ENCODE results near the gene FLVCR2. TPM values are rescaled to one million over a fixed set of nuclear protein-coding genes. Genes with fewer than 3 reads are reported as not detected.

Gene FLVCR2
- polyA plus RNA-seq, 1 donor from 2014 or later: 0.29 TPM

GRCh38 chr14:75565056-75565455 is 13.4 kb upstream of the FLVCR2 start:
- Mint-ChIP-seq H3K4me3 (no peak overlapping the region), H3K27ac (no peak overlapping the region), H3K27me3 (peaks cover 3% of the 10 kb centered on the region), H3K4me1 (peaks cover 3 to 6% (median 4%) of the 10 kb centered on the region in 3 donors), H3K9me3 (no peaks in the 10 kb centered on the region), H3K36me3 (peaks cover 2% of the 10 kb centered on the region)

- H3K9me3 Mint-ChIP-seq: no peaks in the 10 kb centered on the region
- no peaks in the 10 kb centered on the region for H3K27me3 Mint-ChIP-seq
- peaks cover 0 to 4% (median 0%) of the 10 kb centered on the region in 3 donors for H3K4me1 Mint-ChIP-seq
- peaks cover 2% of the 10 kb centered on the region for H3K36me3 Mint-ChIP-seq
- no peak overlapping the region for H3K4me3 Mint-ChIP-seq
- peak overlapping the region in 1 of 3 donors; percentile 77 for H3K27ac Mint-ChIP-seq
Observed at GRCh38 chr14:75566321-75566720, 12.1 kb upstream of the FLVCR2 start.

GRCh38 chr14:75566752-75567151 is 11.7 kb upstream of the FLVCR2 start:
- H3K9me3 Mint-ChIP-seq: no peaks in the 10 kb centered on the region
- H3K36me3 Mint-ChIP-seq: peaks cover 2% of the 10 kb centered on the region
- no peak overlapping the region for H3K4me3 Mint-ChIP-seq
- no peak overlapping the region for H3K27ac Mint-ChIP-seq
- H3K4me1 Mint-ChIP-seq: peaks cover 0 to 4% (median 0%) of the 10 kb centered on the region in 3 donors
- no peaks in the 10 kb centered on the region for H3K27me3 Mint-ChIP-seq

- Mint-ChIP-seq H3K36me3 (peaks cover 2% of the 10 kb centered on the region), H3K27ac (no peak overlapping the region), H3K27me3 (no peaks in the 10 kb centered on the region), H3K4me3 (no peak overlapping the region), H3K9me3 (no peaks in the 10 kb centered on the region), H3K4me1 (no peaks in the 10 kb centered on the region)
Observed at GRCh38 chr14:75568140-75568539, 10.3 kb upstream of the FLVCR2 start.

GRCh38 chr14:75568791-75569190 is 9.6 kb upstream of the FLVCR2 start:
- Mint-ChIP-seq H3K27me3 (no peaks in the 10 kb centered on the region), H3K27ac (no peak overlapping the region), H3K9me3 (no peaks in the 10 kb centered on the region), H3K36me3 (peaks cover 2% of the 10 kb centered on the region), H3K4me1 (no peaks in the 10 kb centered on the region), H3K4me3 (peak overlapping the region in 1 of 4 donors; percentile 15)

GRCh38 chr14:75570797-75571196 is 7.6 kb upstream of the FLVCR2 start:
- H3K27ac Mint-ChIP-seq: peak overlapping the region in 1 of 3 donors; percentile 34
- H3K4me1 Mint-ChIP-seq: no peaks in the 10 kb centered on the region

GRCh38 chr14:75572104-75572503 is 6.3 kb upstream of the FLVCR2 start:
- Mint-ChIP-seq H3K36me3 (peaks cover 2% of the 10 kb centered on the region), H3K27me3 (no peaks in the 10 kb centered on the region), H3K27ac (no peak overlapping the region), H3K9me3 (no peaks in the 10 kb centered on the region), H3K4me1 (no peaks in the 10 kb centered on the region), H3K4me3 (peak overlapping the region in 1 of 4 donors; percentile 44)

More at GRCh38 chr14:75570797-75571196, 7.6 kb upstream of the FLVCR2 start:
- H3K9me3 Mint-ChIP-seq: no peaks in the 10 kb centered on the region
- H3K27me3 Mint-ChIP-seq: no peaks in the 10 kb centered on the region
- peaks cover 2% of the 10 kb centered on the region for H3K36me3 Mint-ChIP-seq
- no peak overlapping the region for H3K4me3 Mint-ChIP-seq

- H3K27me3 Mint-ChIP-seq: peaks cover 9% of the 10 kb centered on the region
- H3K9me3 Mint-ChIP-seq: no peaks in the 10 kb centered on the region
- no peak overlapping the region for H3K27ac Mint-ChIP-seq
- H3K4me1 Mint-ChIP-seq: peaks cover 6 to 9% (median 9%) of the 10 kb centered on the region in 3 donors
- no peaks in the 10 kb centered on the region for H3K36me3 Mint-ChIP-seq
- peak overlapping the region in 3 of 4 donors; percentile 86 to 100 (median 97) for H3K4me3 Mint-ChIP-seq
Observed at GRCh38 chr14:75577090-75577489, 1.3 kb upstream of the FLVCR2 start.

- no peaks in the 10 kb centered on the region for H3K36me3 Mint-ChIP-seq
- peaks cover 9% of the 10 kb centered on the region for H3K27me3 Mint-ChIP-seq
- peak overlapping the region; percentile 5 to 86 (median 42) for H3K27ac Mint-ChIP-seq
- peak overlapping the region; percentile 86 to 100 (median 94) for H3K4me3 Mint-ChIP-seq
- H3K4me1 Mint-ChIP-seq: peaks cover 6 to 9% (median 9%) of the 10 kb centered on the region in 3 donors
- no peaks in the 10 kb centered on the region for H3K9me3 Mint-ChIP-seq
Observed at GRCh38 chr14:75577729-75578101, 705 bp upstream of the FLVCR2 start.

GRCh38 chr14:75578786-75579337 is 442 bp downstream of the FLVCR2 start:
- peaks cover 9% of the 10 kb centered on the region for H3K27me3 Mint-ChIP-seq
- H3K36me3 Mint-ChIP-seq: no peaks in the 10 kb centered on the region
- H3K4me3 Mint-ChIP-seq: peak overlapping the region; percentile 86 to 100 (median 94)
- no peaks in the 10 kb centered on the region for H3K9me3 Mint-ChIP-seq
- peaks cover 6 to 9% (median 9%) of the 10 kb centered on the region in 3 donors for H3K4me1 Mint-ChIP-seq
- no peak overlapping the region for H3K27ac Mint-ChIP-seq

GRCh38 chr14:75579338-75579864 is 981 bp downstream of the FLVCR2 start:
- peaks cover 6 to 9% (median 9%) of the 10 kb centered on the region in 3 donors for H3K4me1 Mint-ChIP-seq
- H3K9me3 Mint-ChIP-seq: no peaks in the 10 kb centered on the region
- H3K27ac Mint-ChIP-seq: peak overlapping the region in 1 of 3 donors; percentile 2
- H3K36me3 Mint-ChIP-seq: no peaks in the 10 kb centered on the region
- peaks cover 9% of the 10 kb centered on the region for H3K27me3 Mint-ChIP-seq
- H3K4me3 Mint-ChIP-seq: peak overlapping the region; percentile 37 to 84 (median 70)

GRCh38 chr14:75579882-75580281 is 1.5 kb downstream of the FLVCR2 start:
- no peak overlapping the region for H3K27ac Mint-ChIP-seq
- H3K27me3 Mint-ChIP-seq: peaks cover 9% of the 10 kb centered on the region
- H3K9me3 Mint-ChIP-seq: no peaks in the 10 kb centered on the region
- H3K36me3 Mint-ChIP-seq: no peaks in the 10 kb centered on the region
- H3K4me3 Mint-ChIP-seq: peak overlapping the region in 3 of 4 donors; percentile 18 to 84 (median 37)
- peaks cover 6 to 9% (median 9%) of the 10 kb centered on the region in 3 donors for H3K4me1 Mint-ChIP-seq

GRCh38 chr14:75587388-75587787 is 9.0 kb downstream of the FLVCR2 start:
- Mint-ChIP-seq H3K4me3 (no peak overlapping the region), H3K27me3 (no peaks in the 10 kb centered on the region), H3K4me1 (peaks cover 0 to 2% (median 2%) of the 10 kb centered on the region in 3 donors), H3K27ac (no peak overlapping the region), H3K36me3 (peaks cover 1% of the 10 kb centered on the region), H3K9me3 (no peaks in the 10 kb centered on the region)

GRCh38 chr14:75589931-75590330 is 11.5 kb downstream of the FLVCR2 start:
- Mint-ChIP-seq H3K27me3 (no peaks in the 10 kb centered on the region), H3K36me3 (peaks cover 5% of the 10 kb centered on the region)

GRCh38 chr14:75591331-75591946 is 13.0 kb downstream of the FLVCR2 start:
- H3K36me3 Mint-ChIP-seq: peaks cover 7% of the 10 kb centered on the region
- no peak overlapping the region for H3K27ac Mint-ChIP-seq
- no peaks in the 10 kb centered on the region for H3K27me3 Mint-ChIP-seq
- peaks cover 2 to 4% (median 2%) of the 10 kb centered on the region in 3 donors for H3K4me1 Mint-ChIP-seq
- H3K4me3 Mint-ChIP-seq: no peak overlapping the region
- H3K9me3 Mint-ChIP-seq: no peaks in the 10 kb centered on the region

More at GRCh38 chr14:75589931-75590330, 11.5 kb downstream of the FLVCR2 start:
- Mint-ChIP-seq H3K4me3 (no peak overlapping the region), H3K4me1 (peaks cover 2 to 4% (median 2%) of the 10 kb centered on the region in 3 donors), H3K9me3 (no peaks in the 10 kb centered on the region), H3K27ac (no peak overlapping the region)

Measured in IgD-negative memory B cell (primary cell).